Keratinocyte (primary cell): Measurements from ENCODE around the gene CATSPERZ. TPM values are rescaled to one million over a fixed set of nuclear protein-coding genes. Genes with fewer than 3 reads are reported as not detected.

Experiments used
- DNase-seq: peaks from one replicate; pipeline ENCODE4 v3.0.0-alpha.2; 2011; ENCODE audit warnings: low read depth, missing footprints, low spot score
- FAIRE-seq: peaks from 2 replicates; lab custom pipeline; 2011; peaks lifted over from hg19 to GRCh38; lab: Jason Lieb, UNC
- H2AFZ ChIP-seq: 2 replicates; pipeline ENCODE4 v1.6.0; 2012; ENCODE audit warnings: low read length, control low read depth, inconsistent platforms; ENCODE audit not compliant: control insufficient read depth
- H3K27ac ChIP-seq: 2 replicates; pipeline ENCODE4 v1.5.1; 2011; ENCODE audit warnings: low read length; ENCODE audit not compliant: control insufficient read depth, insufficient read depth
- H3K27me3 ChIP-seq: 3 replicates; pipeline ENCODE4 v1.6.0; 2011; ENCODE audit warnings: low read length; ENCODE audit not compliant: control insufficient read depth, insufficient read depth; ENCODE audit errors: extremely low read depth
- H3K36me3 ChIP-seq, 2 experiments: 2 replicates in 1 of 2; 3 replicates in 1 of 2; pipeline ENCODE4 v1.5.1; 2011; ENCODE audit warnings: low read length in 2 of 2, mild to moderate bottlenecking in 1 of 2; ENCODE audit not compliant: control insufficient read depth in 2 of 2, insufficient read depth in 2 of 2; ENCODE audit errors: extremely low read depth in 1 of 2
- H3K4me1 ChIP-seq: 3 replicates; pipeline ENCODE4 v1.5.1; 2011; ENCODE audit warnings: low read length; ENCODE audit not compliant: control insufficient read depth, insufficient read depth; ENCODE audit errors: extremely low read depth
- H3K4me2 ChIP-seq: 3 replicates; pipeline ENCODE4 v1.6.0; 2011; ENCODE audit warnings: low read depth, low read length; ENCODE audit not compliant: control insufficient read depth, insufficient read depth; ENCODE audit errors: extremely low read depth
- H3K4me3 ChIP-seq, 3 experiments: fragments of 200-600 bp in 1 of 3; sonication (generic) in 1 of 3; 2 replicates in 2 of 3; 3 replicates in 1 of 3; pipeline ENCODE4 v1.5.1; 2011 to 2016; ENCODE audit warnings: low read length in 3 of 3, mild to moderate bottlenecking in 3 of 3, control low read depth in 2 of 3, inconsistent platforms in 1 of 3, low read depth in 1 of 3, mixed read lengths in 1 of 3, mixed run types in 1 of 3, moderate library complexity in 1 of 3; ENCODE audit not compliant: control insufficient read depth in 2 of 3, insufficient read depth in 2 of 3; ENCODE audit errors: extremely low read depth in 1 of 3
- H3K79me2 ChIP-seq: 2 replicates; pipeline ENCODE4 v1.6.0; 2012; ENCODE audit warnings: low read length; ENCODE audit not compliant: control insufficient read depth, insufficient read depth
- H3K9ac ChIP-seq: 3 replicates; pipeline ENCODE4 v1.6.0; 2011; ENCODE audit warnings: low read length; ENCODE audit not compliant: control insufficient read depth, insufficient read depth; ENCODE audit errors: extremely low read depth
- H3K9me1 ChIP-seq: 3 replicates; pipeline ENCODE4 v1.6.0; 2011; ENCODE audit warnings: low read length; ENCODE audit not compliant: control insufficient read depth, insufficient read depth; ENCODE audit errors: extremely low read depth
- H3K9me3 ChIP-seq: 2 replicates; pipeline ENCODE4 v1.5.1; 2012; ENCODE audit warnings: low read depth, low read length; ENCODE audit not compliant: control insufficient read depth
- H4K20me1 ChIP-seq: 3 replicates; pipeline ENCODE4 v1.6.0; 2011; ENCODE audit warnings: low read length; ENCODE audit not compliant: control insufficient read depth, insufficient read depth; ENCODE audit errors: extremely low read depth
- CTCF ChIP-seq, 3 experiments: IDR thresholded peaks in 1 of 3; conservative IDR thresholded peaks in 1 of 3; optimal IDR thresholded peaks in 1 of 3; 2 replicates in 2 of 3; 3 replicates in 1 of 3; pipeline versions ENCODE3 to v1.5.1; 2011; ENCODE audit warnings: low read length in 3 of 3, mild to moderate bottlenecking in 3 of 3, moderate library complexity in 2 of 3, control low read depth in 1 of 3, inconsistent platforms in 1 of 3; ENCODE audit not compliant: insufficient read depth in 2 of 3; ENCODE audit errors: extremely low read depth in 1 of 3
- EZH2 ChIP-seq: IDR thresholded peaks from one replicate; pipeline ENCODE4 v1.6.1; 2012; ENCODE audit warnings: inconsistent platforms, mild to moderate bottlenecking, low read length, moderate library complexity
- dilution Hi-C: fragments of 300-500 bp; cut with MboI; formaldehyde crosslinking; loops from one replicate; pipeline ENCODE4 v1.7.0; 2020; ENCODE audit warnings: low sequenced_read_pairs; ENCODE audit not compliant: extremely low pct_ligation_motif_present
- polyA plus RNA-seq, 5 experiments: library from polyadenylated mRNA; depleted of rRNA in 3 of 5; stranded (reverse) in 3 of 5; stranded (forward) in 1 of 5; unstranded in 1 of 5; fragments of >200 nt; gene quantifications; 1 replicate in 1 of 5; 2 replicates in 3 of 5; 3 replicates in 1 of 5; pipeline versions ENCODE4 v1.2.1 to v1.2.3, GENCODE V29; 2011 to 2012; ENCODE audit warnings: missing spikeins in 2 of 5, low read depth in 1 of 5, low replicate concordance in 1 of 5

The CATSPERZ gene
- polyA plus RNA-seq, 1 donor (not counting 4 experiments of a cell fraction or from before 2014, with no cell fraction given): 0.29 TPM

DNA sequence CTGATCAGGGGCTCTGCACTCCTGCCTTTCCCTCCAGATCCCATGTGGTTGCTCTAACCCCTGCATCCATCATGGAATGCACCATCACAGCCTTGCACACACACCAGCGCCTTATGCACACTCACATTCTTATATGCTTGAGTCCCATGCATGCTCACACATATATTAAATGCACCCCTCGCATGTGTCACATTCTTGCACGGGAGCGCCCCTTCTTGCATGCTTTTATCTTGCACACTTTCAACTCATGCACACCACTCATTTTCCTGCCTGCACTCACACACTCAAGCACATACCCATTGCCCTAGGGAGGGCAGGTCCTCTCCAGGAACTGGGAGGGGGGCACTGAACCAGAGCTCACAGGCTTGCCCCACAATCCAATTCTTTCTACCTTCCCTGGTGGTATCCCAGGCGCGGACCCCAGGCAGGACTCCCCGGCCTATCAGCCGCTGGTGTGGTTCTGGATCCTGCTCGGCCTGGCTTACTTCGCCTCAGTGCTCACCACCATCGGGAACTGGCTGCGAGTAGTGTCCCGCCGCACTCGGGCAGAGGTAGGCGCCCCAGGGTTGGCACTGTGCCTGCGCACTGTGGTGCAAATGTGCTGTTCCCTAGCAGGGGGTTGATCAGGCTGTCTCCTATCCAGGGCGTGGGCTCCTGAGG is 2.3 kb upstream of the CATSPERZ start:
- dilution Hi-C loops: no loop called here
- Histone ChIP-seq H3K27me3 (peaks cover 53% of the 10 kb centered on the region), H3K9ac (no peak overlapping the region), H3K79me2 (no peaks in the 10 kb centered on the region), H3K4me3 (no peak overlapping the region), H3K27ac (no peak overlapping the region), H3K9me1 (no peaks in the 10 kb centered on the region), H2AFZ (no peak overlapping the region), H4K20me1 (no peaks in the 10 kb centered on the region), H3K36me3 (no peaks in the 10 kb centered on the region), H3K4me2 (no peak overlapping the region), H3K9me3 (no peaks in the 10 kb centered on the region), H3K4me1 (peaks cover 18% of the 10 kb centered on the region)
- TF ChIP-seq EZH2 (no peak), CTCF (optimal IDR thresholded peaks at IDR 0.05 in 1 of 3, IDR thresholded peaks at IDR 0.05 in 1 of 3, conservative IDR thresholded peaks at IDR 0.05 in 1 of 3; ENCODE audit: extremely low read depth in 1 of 3, insufficient read depth in 2 of 3, low read length in 3 of 3) (no peak)
- no peak for DNase-seq
- FAIRE-seq: no peak

- Histone ChIP-seq H4K20me1 (no peaks in the 10 kb centered on the region), H3K4me2 (peak overlapping the region; percentile 64), H3K9me3 (no peaks in the 10 kb centered on the region), H3K27ac (no peak overlapping the region), H3K36me3 (no peaks in the 10 kb centered on the region), H3K9me1 (no peaks in the 10 kb centered on the region), H3K27me3 (peaks cover 42% of the 10 kb centered on the region), H3K4me1 (peaks cover 22% of the 10 kb centered on the region), H3K79me2 (no peaks in the 10 kb centered on the region), H3K9ac (no peak overlapping the region), H3K4me3 (peak overlapping the region in 1 of 3 experiments; percentile 34), H2AFZ (no peak overlapping the region)
- dilution Hi-C loops: no loop called here
- no peak for FAIRE-seq
- TF ChIP-seq CTCF (optimal IDR thresholded peaks at IDR 0.05 in 1 of 3, IDR thresholded peaks at IDR 0.05 in 1 of 3, conservative IDR thresholded peaks at IDR 0.05 in 1 of 3; ENCODE audit: extremely low read depth in 1 of 3, insufficient read depth in 2 of 3, low read length in 3 of 3) (no peak), EZH2 (peak; percentile 69)
- DNase-seq: no peak
These were observed 952 bp upstream of the CATSPERZ start for GRCh38 chr11:64298966-64299846.
